Measurements from ENCODE around the gene EFNA2. TPM values are rescaled to one million over a fixed set of nuclear protein-coding genes. Genes with fewer than 3 reads are reported as not detected.

The EFNA2 gene
- polyA plus RNA-seq, 1 of the 3 experiments (the other 2 are of a cell fraction), result 1.1 TPM

GRCh38 chr19:1255186-1256161 lies 30.2 kb upstream of the EFNA2 start:
- Histone ChIP-seq H2AFZ (ENCODE audit: low read depth) (no peak overlapping the region), H4K20me1 (ENCODE audit: insufficient read depth) (peaks cover 67% of the 10 kb centered on the region), H3F3A (replicated peaks; ENCODE audit: insufficient read depth) (peaks cover 76% of the 10 kb centered on the region), H3K36me3 (replicated peaks in 1 of 2; ENCODE audit: control insufficient read depth in 1 of 2, insufficient read depth in 2 of 2, low read length in 1 of 2) (peaks cover 49 to 53% of the 10 kb centered on the region in 2 experiments), H3K79me2 (ENCODE audit: insufficient read depth) (peaks cover 75% of the 10 kb centered on the region), H3K27me3 (ENCODE audit: insufficient read depth) (no peaks in the 10 kb centered on the region), H3K9me3 (no peaks in the 10 kb centered on the region), H3K9ac (no peak overlapping the region), H3K4me1 (ENCODE audit: control insufficient read depth in 1 of 2, insufficient read depth in 2 of 2, low read depth in 1 of 2, low read length in 1 of 2) (peaks cover 38 to 50% of the 10 kb centered on the region in 2 experiments), H3K27ac (ENCODE audit: low read depth in 2 of 2, low read length in 1 of 2) (peak overlapping the region; percentile 26 to 99; a peak in 3 of 4 replicates), H3K9me2 (no peaks in the 10 kb centered on the region), H3K4me2 (peak overlapping the region; percentile 99; the same call in 1 of the 2 replicates), H3K4me3 (ENCODE audit: low read depth in 2 of 2, low read length in 1 of 2) (no peak overlapping the region)
- 96% methylated on average over 34 of the region's 52 CpGs for WGBS (ENCODE audit: low lambda C conversion rate)
- TF ChIP-seq FOSL2 (IDR thresholded peaks at IDR 0.05; ENCODE audit: borderline replicate concordance, low read depth) (no peak), FOXM1 (IDR thresholded peaks at IDR 0.05; ENCODE audit: low read depth) (no peak), CHD2 (IDR thresholded peaks at IDR 0.05; ENCODE audit: low read length, partially characterized antibody) (no peak), ZBTB33 (IDR thresholded peaks at IDR 0.05; ENCODE audit: borderline replicate concordance, low read depth) (no peak), NFIC (IDR thresholded peaks at IDR 0.05; ENCODE audit: borderline replicate concordance) (no peak), SIN3A (IDR thresholded peaks at IDR 0.05; ENCODE audit: borderline replicate concordance, low read depth, low read length) (no peak), GABPA (IDR thresholded peaks at IDR 0.05; ENCODE audit: low read depth) (no peak), RXRA (IDR thresholded peaks at IDR 0.05; ENCODE audit: borderline replicate concordance, low read depth) (no peak), RFX5 (IDR thresholded peaks at IDR 0.05; ENCODE audit: low read length) (no peak), GATA2 (CRISPR knock-in tag; IDR thresholded peaks at IDR 0.05) (no peak)
- TF ChIP-seq, protein P1, sequence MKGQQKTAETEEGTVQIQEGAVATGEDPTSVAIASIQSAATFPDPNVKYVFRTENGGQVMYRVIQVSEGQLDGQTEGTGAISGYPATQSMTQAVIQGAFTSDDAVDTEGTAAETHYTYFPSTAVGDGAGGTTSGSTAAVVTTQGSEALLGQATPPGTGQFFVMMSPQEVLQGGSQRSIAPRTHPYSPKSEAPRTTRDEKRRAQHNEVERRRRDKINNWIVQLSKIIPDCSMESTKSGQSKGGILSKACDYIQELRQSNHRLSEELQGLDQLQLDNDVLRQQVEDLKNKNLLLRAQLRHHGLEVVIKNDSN (IDR thresholded peaks at IDR 0.05; ENCODE audit: borderline replicate concordance, low read depth), result no peak
- TF ChIP-seq, protein P2, sequence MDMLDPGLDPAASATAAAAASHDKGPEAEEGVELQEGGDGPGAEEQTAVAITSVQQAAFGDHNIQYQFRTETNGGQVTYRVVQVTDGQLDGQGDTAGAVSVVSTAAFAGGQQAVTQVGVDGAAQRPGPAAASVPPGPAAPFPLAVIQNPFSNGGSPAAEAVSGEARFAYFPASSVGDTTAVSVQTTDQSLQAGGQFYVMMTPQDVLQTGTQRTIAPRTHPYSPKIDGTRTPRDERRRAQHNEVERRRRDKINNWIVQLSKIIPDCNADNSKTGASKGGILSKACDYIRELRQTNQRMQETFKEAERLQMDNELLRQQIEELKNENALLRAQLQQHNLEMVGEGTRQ (IDR thresholded peaks at IDR 0.05; ENCODE audit: borderline replicate concordance, low read depth, low read length), result no peak
- TF ChIP-seq, protein P3, sequence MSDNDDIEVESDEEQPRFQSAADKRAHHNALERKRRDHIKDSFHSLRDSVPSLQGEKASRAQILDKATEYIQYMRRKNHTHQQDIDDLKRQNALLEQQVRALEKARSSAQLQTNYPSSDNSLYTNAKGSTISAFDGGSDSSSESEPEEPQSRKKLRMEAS (IDR thresholded peaks at IDR 0.05; ENCODE audit: low read depth), result no peak
- TF ChIP-seq, protein P4, sequence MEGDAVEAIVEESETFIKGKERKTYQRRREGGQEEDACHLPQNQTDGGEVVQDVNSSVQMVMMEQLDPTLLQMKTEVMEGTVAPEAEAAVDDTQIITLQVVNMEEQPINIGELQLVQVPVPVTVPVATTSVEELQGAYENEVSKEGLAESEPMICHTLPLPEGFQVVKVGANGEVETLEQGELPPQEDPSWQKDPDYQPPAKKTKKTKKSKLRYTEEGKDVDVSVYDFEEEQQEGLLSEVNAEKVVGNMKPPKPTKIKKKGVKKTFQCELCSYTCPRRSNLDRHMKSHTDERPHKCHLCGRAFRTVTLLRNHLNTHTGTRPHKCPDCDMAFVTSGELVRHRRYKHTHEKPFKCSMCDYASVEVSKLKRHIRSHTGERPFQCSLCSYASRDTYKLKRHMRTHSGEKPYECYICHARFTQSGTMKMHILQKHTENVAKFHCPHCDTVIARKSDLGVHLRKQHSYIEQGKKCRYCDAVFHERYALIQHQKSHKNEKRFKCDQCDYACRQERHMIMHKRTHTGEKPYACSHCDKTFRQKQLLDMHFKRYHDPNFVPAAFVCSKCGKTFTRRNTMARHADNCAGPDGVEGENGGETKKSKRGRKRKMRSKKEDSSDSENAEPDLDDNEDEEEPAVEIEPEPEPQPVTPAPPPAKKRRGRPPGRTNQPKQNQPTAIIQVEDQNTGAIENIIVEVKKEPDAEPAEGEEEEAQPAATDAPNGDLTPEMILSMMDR (IDR thresholded peaks at IDR 0.05), result no peak
- DNase-seq, result no peak
- CTCF ChIA-PET, result interaction anchor here (0.7 to 18.6 kb wide), 3 partner anchors 10 to 339 kb away, joined by 3 to 594 read pairs (median 99); partner anchors contain the start of genes ATP5F1D and KISS1R
- POLR2A ChIA-PET, result interaction anchor here (1.4 to 2.1 kb wide), 2 partner anchors 11 to 13 kb away, joined by 8 to 13 read pairs; partner anchors contain the start of gene CIRBP

Data from SK-N-SH (cell line).